Mesenchymal stem cell (in vitro differentiated cells and primary cell): Measurements from ENCODE around the gene TMEM106A.
A peak's percentile ranks its signal among the peaks of the same experiment; 100 is the strongest.

Experiments
- DNase-seq: peaks from one replicate; pipeline ENCODE4 v3.0.0-alpha.2; 2013
- H2AFZ ChIP-seq: one replicate; pipeline ENCODE4 v1.6.1; 2013; ENCODE audit warnings: low read depth, mild to moderate bottlenecking, control low read depth, inconsistent platforms, low read length, moderate library complexity
- H2AK5ac ChIP-seq: 2 replicates; pipeline ENCODE4 v1.6.1; 2013; ENCODE audit warnings: low read length, moderate library complexity, mild to moderate bottlenecking, inconsistent platforms; ENCODE audit not compliant: severe bottlenecking
- H2BK120ac ChIP-seq: one replicate; pipeline ENCODE4 v1.6.1; 2013; ENCODE audit warnings: low read depth, mild to moderate bottlenecking, inconsistent platforms, low read length, moderate library complexity
- H2BK12ac ChIP-seq, 2 experiments: one replicate each; pipeline ENCODE4 v1.6.1; 2013; ENCODE audit warnings: inconsistent platforms in 2 of 2, low read length in 2 of 2, mild to moderate bottlenecking in 2 of 2, moderate library complexity in 2 of 2, control low read depth in 1 of 2
- H2BK15ac ChIP-seq: one replicate; pipeline ENCODE4 v1.6.1; 2013; ENCODE audit warnings: mild to moderate bottlenecking, low read depth, inconsistent platforms; ENCODE audit not compliant: poor library complexity, severe bottlenecking
- H2BK5ac ChIP-seq: 2 replicates; pipeline ENCODE4 v1.6.1; 2013; ENCODE audit warnings: low read depth, mild to moderate bottlenecking, low read length, control low read depth, inconsistent platforms; ENCODE audit not compliant: poor library complexity, severe bottlenecking
- H3K14ac ChIP-seq, 2 experiments: one replicate each; pipeline ENCODE4 v1.6.1; 2013; ENCODE audit warnings: inconsistent platforms in 2 of 2, low read length in 2 of 2, control low read depth in 1 of 2, mild to moderate bottlenecking in 1 of 2, moderate library complexity in 1 of 2
- H3K18ac ChIP-seq, 2 experiments: one replicate each; pipeline ENCODE4 v1.6.1; 2013; ENCODE audit warnings: inconsistent platforms in 2 of 2, low read length in 2 of 2, control low read depth in 1 of 2, low read depth in 1 of 2, mild to moderate bottlenecking in 1 of 2
- H3K23ac ChIP-seq, 2 experiments: one replicate each; pipeline ENCODE4 v1.6.1; 2013; ENCODE audit warnings: inconsistent platforms in 2 of 2, low read length in 2 of 2, mild to moderate bottlenecking in 2 of 2, moderate library complexity in 2 of 2, control low read depth in 1 of 2
- H3K27ac ChIP-seq: 2 replicates; pipeline ENCODE4 v1.5.1; 2013; ENCODE audit warnings: mild to moderate bottlenecking, moderate library complexity, low read length, control low read depth, inconsistent platforms; ENCODE audit not compliant: poor library complexity, severe bottlenecking
- H3K27me3 ChIP-seq, 2 experiments: 2 replicates each; pipeline versions ENCODE4 v1.6.1 to v1.7.0; 2013; ENCODE audit warnings: low read length in 2 of 2, mild to moderate bottlenecking in 2 of 2, moderate library complexity in 2 of 2, control low read depth in 1 of 2, inconsistent platforms in 1 of 2; ENCODE audit not compliant: control insufficient read depth in 1 of 2, insufficient read depth in 1 of 2
- H3K36me3 ChIP-seq, 2 experiments: 2 replicates each; pipeline versions ENCODE4 v1.6.1 to v1.7.0; 2013; ENCODE audit warnings: low read length in 2 of 2, control low read depth in 1 of 2, inconsistent platforms in 1 of 2, low read depth in 1 of 2, mild to moderate bottlenecking in 1 of 2; ENCODE audit not compliant: insufficient read depth in 2 of 2, control insufficient read depth in 1 of 2
- H3K4ac ChIP-seq, 2 experiments: one replicate each; pipeline ENCODE4 v1.6.1; 2013; ENCODE audit warnings: inconsistent platforms in 2 of 2, low read length in 2 of 2, mild to moderate bottlenecking in 2 of 2, moderate library complexity in 2 of 2, control low read depth in 1 of 2, low read depth in 1 of 2
- H3K4me1 ChIP-seq: 2 replicates; pipeline ENCODE4 v1.6.1; 2013; ENCODE audit warnings: low read depth, low read length, control low read depth; ENCODE audit not compliant: control insufficient read depth, insufficient read depth
- H3K4me2 ChIP-seq: 2 replicates; pipeline ENCODE4 v1.6.1; 2013; ENCODE audit warnings: low read length, mild to moderate bottlenecking, inconsistent platforms; ENCODE audit not compliant: poor library complexity, severe bottlenecking
- H3K4me3 ChIP-seq, 2 experiments: 2 replicates each; pipeline versions ENCODE4 v1.5.1 to v1.7.0; 2013; ENCODE audit warnings: low read length in 2 of 2, mild to moderate bottlenecking in 2 of 2, control low read depth in 1 of 2, low read depth in 1 of 2; ENCODE audit not compliant: insufficient read depth in 1 of 2
- H3K79me1 ChIP-seq: replicated peaks from 2 replicates; pipeline ENCODE4 v1.6.1; 2013; ENCODE audit warnings: mild to moderate bottlenecking, control low read depth, low read length, inconsistent platforms; ENCODE audit not compliant: poor library complexity, severe bottlenecking
- H3K9ac ChIP-seq: 2 replicates; pipeline ENCODE4 v1.7.0; 2013; ENCODE audit warnings: mild to moderate bottlenecking, low read length, moderate library complexity
- H3K9me3 ChIP-seq: 2 replicates; pipeline ENCODE4 v1.7.0; 2013; ENCODE audit warnings: mild to moderate bottlenecking, low read length; ENCODE audit not compliant: control insufficient read depth
- H4K8ac ChIP-seq: one replicate; pipeline ENCODE4 v1.6.1; 2013; ENCODE audit warnings: inconsistent platforms, mild to moderate bottlenecking, low read length, moderate library complexity
- H4K91ac ChIP-seq: one replicate; pipeline ENCODE4 v1.6.1; 2013; ENCODE audit warnings: mild to moderate bottlenecking, low read length, inconsistent platforms
- WGBS: methylation state at CpG from one replicate; pipeline ENCODE4 v1.1.7; 2013; ENCODE audit warnings: mixed read lengths; 5-methylcytosine and 5-hydroxymethylcytosine counted together

The TMEM106A gene

GRCh38 chr17:43219001-43219400 lies 7.3 kb downstream of the TMEM106A start:
- no peak overlapping the region for H3K4me3 ChIP-seq
- no peak overlapping the region for H3K4ac ChIP-seq
- H4K8ac ChIP-seq = no peak overlapping the region
- no peak overlapping the region for H3K4me2 ChIP-seq
- H3K9me3 ChIP-seq = no peaks in the 10 kb centered on the region
- H2BK120ac ChIP-seq = no peak overlapping the region
- no peak overlapping the region for H4K91ac ChIP-seq
- H3K14ac ChIP-seq = no peak overlapping the region
- no peak overlapping the region for H3K18ac ChIP-seq
- 100% methylated on average over 1 of the region's 2 CpGs for WGBS
- H2AFZ ChIP-seq = no peak overlapping the region
- H2BK12ac ChIP-seq = no peak overlapping the region
- H3K23ac ChIP-seq = no peak overlapping the region
- peaks cover 17% of the 10 kb centered on the region for H3K79me1 ChIP-seq
- no peaks in the 10 kb centered on the region for H3K27me3 ChIP-seq
- H3K9ac ChIP-seq = no peak overlapping the region
- DNase-seq = no peak
- no peak overlapping the region for H2BK5ac ChIP-seq
- no peak overlapping the region for H2BK15ac ChIP-seq
- no peak overlapping the region for H3K27ac ChIP-seq
- H3K4me1 ChIP-seq = peaks cover 6% of the 10 kb centered on the region
- H3K36me3 ChIP-seq = peaks cover 45 to 56% of the 10 kb centered on the region in 2 experiments
- H2AK5ac ChIP-seq = no peak overlapping the region

- Histone ChIP-seq H3K23ac (no peak overlapping the region), H2BK15ac (no peak overlapping the region), H3K79me1 (peaks cover 14% of the 10 kb centered on the region), H3K9me3 (no peaks in the 10 kb centered on the region), H3K4me3 (no peak overlapping the region), H3K9ac (no peak overlapping the region), H2BK120ac (no peak overlapping the region), H3K18ac (no peak overlapping the region), H3K4me1 (peaks cover 6% of the 10 kb centered on the region), H4K91ac (no peak overlapping the region), H2AFZ (no peak overlapping the region), H2BK12ac (no peak overlapping the region), H2AK5ac (no peak overlapping the region), H3K4ac (no peak overlapping the region), H4K8ac (no peak overlapping the region), H3K27ac (no peak overlapping the region), H3K4me2 (no peak overlapping the region), H3K36me3 (peaks cover 46 to 61% of the 10 kb centered on the region in 2 experiments), H3K14ac (no peak overlapping the region), H2BK5ac (no peak overlapping the region), H3K27me3 (no peaks in the 10 kb centered on the region)
- WGBS = 99% methylated on average over 4 of the region's 8 CpGs
- DNase-seq = no peak
Observed at GRCh38 chr17:43219746-43220380, 8.2 kb downstream of the TMEM106A start.

- peaks cover 45 to 59% of the 10 kb centered on the region in 2 experiments for H3K36me3 ChIP-seq
- no peak overlapping the region for H2BK120ac ChIP-seq
- no peak overlapping the region for H3K18ac ChIP-seq
- H3K79me1 ChIP-seq = peaks cover 12% of the 10 kb centered on the region
- no peaks in the 10 kb centered on the region for H3K27me3 ChIP-seq
- H2BK15ac ChIP-seq = no peak overlapping the region
- H2BK12ac ChIP-seq = no peak overlapping the region
- no peak overlapping the region for H4K8ac ChIP-seq
- H3K14ac ChIP-seq = no peak overlapping the region
- 89% methylated on average over 8 of the region's 9 CpGs for WGBS
- no peak overlapping the region for H3K27ac ChIP-seq
- H3K4me3 ChIP-seq = no peak overlapping the region
- no peak overlapping the region for H2AK5ac ChIP-seq
- no peak overlapping the region for H2BK5ac ChIP-seq
- no peak for DNase-seq
- no peaks in the 10 kb centered on the region for H3K9me3 ChIP-seq
- H4K91ac ChIP-seq = no peak overlapping the region
- H2AFZ ChIP-seq = no peak overlapping the region
- peaks cover 6% of the 10 kb centered on the region for H3K4me1 ChIP-seq
- no peak overlapping the region for H3K23ac ChIP-seq
- H3K9ac ChIP-seq = no peak overlapping the region
- H3K4me2 ChIP-seq = no peak overlapping the region
- no peak overlapping the region for H3K4ac ChIP-seq
Observed at GRCh38 chr17:43220511-43221125, 8.9 kb downstream of the TMEM106A start.

- no peak overlapping the region for H3K4me2 ChIP-seq
- peaks cover 4% of the 10 kb centered on the region for H3K79me1 ChIP-seq
- no peak overlapping the region for H3K14ac ChIP-seq
- no peak overlapping the region for H3K9ac ChIP-seq
- H2BK12ac ChIP-seq = no peak overlapping the region
- H3K18ac ChIP-seq = no peak overlapping the region
- no peak overlapping the region for H2BK5ac ChIP-seq
- H2BK120ac ChIP-seq = no peak overlapping the region
- no peak overlapping the region for H4K8ac ChIP-seq
- DNase-seq = no peak
- H3K27ac ChIP-seq = no peak overlapping the region
- 96% methylated on average over 5 of the region's 7 CpGs for WGBS
- H2AK5ac ChIP-seq = no peak overlapping the region
- H3K4me3 ChIP-seq = no peak overlapping the region
- H3K4ac ChIP-seq = no peak overlapping the region
- no peaks in the 10 kb centered on the region for H3K4me1 ChIP-seq
- H2AFZ ChIP-seq = no peak overlapping the region
- peak overlapping the region; percentile 68 for H4K91ac ChIP-seq
- no peaks in the 10 kb centered on the region for H3K27me3 ChIP-seq
- H3K9me3 ChIP-seq = no peaks in the 10 kb centered on the region
- H3K23ac ChIP-seq = no peak overlapping the region
- no peak overlapping the region for H2BK15ac ChIP-seq
- H3K36me3 ChIP-seq = peaks cover 23 to 34% of the 10 kb centered on the region in 2 experiments
Observed at GRCh38 chr17:43224146-43224705, 12.6 kb downstream of the TMEM106A start.
